NCI-H187 treated with DMSO at 0.1 percent for 48 hours (cell line): ENCODE data around the gene KANSL1.

Experiments used
- DNase-seq: peaks from one replicate; lab custom pipeline; 2025; lab: John Stamatoyannopoulos, UW

Gene KANSL1

DNA sequence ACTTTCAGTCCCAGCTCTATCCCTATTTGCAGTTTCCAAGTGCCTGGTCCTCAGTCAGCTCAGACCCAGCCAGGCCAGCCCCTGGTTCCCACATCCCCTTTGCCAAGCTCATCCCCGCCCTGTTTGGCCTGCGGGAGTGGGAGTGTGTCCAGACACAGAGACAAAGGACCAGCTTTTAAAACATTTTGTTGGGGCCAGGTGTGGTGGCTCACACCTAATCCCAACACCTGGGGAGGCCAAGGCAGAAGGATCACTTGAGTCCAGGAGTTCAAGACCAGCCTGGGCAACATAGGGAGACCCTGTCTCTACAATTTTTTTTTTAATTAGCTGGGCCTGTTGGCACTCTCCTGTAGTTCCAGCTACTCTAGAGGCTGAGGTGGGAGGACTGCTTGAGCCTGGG, 192.5 kb downstream of the KANSL1 start:
- DNase-seq, result no peak

DNA sequence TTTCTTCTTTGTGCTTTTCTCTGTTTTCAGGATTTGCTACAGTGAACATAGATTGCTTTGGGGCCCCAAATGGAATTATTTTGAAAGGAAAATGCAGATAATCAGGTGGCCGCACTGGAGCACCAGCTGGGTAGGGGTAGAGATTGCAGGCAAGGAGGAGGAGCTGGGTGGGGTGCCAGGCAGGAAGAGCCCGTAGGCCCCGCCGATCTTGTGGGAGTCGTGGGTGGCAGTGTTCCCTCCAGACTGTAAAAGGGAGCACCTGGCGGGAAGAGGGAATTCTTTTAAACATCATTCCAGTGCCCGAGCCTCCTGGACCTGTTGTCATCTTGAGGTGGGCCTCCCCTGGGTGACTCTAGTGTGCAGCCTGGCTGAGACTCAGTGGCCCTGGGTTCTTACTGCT, 192.9 kb downstream of the KANSL1 start:
- DNase-seq, result no peak

DNA sequence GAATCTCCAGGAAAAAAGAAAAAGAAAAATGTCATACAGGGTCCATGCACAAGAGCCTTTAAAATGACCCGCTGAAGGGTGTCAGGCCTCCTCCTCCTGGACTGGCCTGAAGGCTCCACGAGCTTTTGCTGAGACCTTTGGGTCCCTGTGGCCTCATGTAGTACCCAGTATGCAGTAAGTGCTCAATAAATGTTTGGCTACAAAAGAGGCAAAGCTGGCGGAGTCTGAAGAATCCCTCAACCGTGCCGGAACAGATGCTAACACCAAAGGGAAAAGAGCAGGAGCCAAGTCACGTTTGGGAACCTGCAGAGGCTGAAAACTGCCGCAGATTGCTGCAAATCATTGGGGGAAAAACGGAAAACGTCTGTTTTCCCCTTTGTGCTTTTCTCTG, 193.3 kb downstream of the KANSL1 start:
- DNase-seq, result no peak

GRCh38 chr17:45998987-45999899, 194.0 kb downstream of the KANSL1 start, which contains the start of gene STH:
STH (plus strand) TSS chr17:45999250; CDS start chr17:45999280, 30 bp downstream.
- no peak for DNase-seq

- DNase-seq, result no peak
Measured at GRCh38 chr17:45997624-45998023, 195.6 kb downstream of the KANSL1 start.

DNA sequence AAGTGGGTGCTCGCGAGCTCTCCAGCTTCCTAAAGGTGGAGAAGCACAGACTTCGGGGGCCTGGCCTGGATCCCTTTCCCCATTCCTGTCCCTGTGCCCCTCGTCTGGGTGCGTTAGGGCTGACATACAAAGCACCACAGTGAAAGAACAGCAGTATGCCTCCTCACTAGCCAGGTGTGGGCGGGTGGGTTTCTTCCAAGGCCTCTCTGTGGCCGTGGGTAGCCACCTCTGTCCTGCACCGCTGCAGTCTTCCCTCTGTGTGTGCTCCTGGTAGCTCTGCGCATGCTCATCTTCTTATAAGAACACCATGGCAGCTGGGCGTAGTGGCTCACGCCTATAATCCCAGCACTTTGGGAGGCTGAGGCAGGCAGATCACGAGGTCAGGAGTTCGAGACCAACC, 196.1 kb downstream of the KANSL1 start:
- DNase-seq, result no peak

DNA sequence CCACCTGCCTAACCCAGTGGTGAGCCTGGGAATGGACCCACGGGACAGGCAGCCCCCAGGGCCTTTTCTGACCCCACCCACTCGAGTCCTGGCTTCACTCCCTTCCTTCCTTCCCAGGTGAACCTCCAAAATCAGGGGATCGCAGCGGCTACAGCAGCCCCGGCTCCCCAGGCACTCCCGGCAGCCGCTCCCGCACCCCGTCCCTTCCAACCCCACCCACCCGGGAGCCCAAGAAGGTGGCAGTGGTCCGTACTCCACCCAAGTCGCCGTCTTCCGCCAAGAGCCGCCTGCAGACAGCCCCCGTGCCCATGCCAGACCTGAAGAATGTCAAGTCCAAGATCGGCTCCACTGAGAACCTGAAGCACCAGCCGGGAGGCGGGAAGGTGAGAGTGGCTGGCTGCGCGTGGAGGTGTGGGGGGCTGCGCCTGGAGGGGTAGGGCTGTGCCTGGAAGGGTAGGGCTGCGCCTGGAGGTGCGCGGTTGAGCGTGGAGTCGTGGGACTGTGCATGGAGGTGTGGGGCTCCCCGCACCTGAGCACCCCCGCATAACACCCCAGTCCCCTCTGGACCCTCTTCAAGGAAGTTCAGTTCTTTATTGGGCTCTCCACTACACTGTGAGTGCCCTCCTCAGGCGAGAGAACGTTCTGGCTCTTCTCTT, 196.8 kb downstream of the KANSL1 start:
- DNase-seq, result no peak

GRCh38 chr17:45995627-45996270, 197.5 kb downstream of the KANSL1 start:
- DNase-seq, result no peak

DNA sequence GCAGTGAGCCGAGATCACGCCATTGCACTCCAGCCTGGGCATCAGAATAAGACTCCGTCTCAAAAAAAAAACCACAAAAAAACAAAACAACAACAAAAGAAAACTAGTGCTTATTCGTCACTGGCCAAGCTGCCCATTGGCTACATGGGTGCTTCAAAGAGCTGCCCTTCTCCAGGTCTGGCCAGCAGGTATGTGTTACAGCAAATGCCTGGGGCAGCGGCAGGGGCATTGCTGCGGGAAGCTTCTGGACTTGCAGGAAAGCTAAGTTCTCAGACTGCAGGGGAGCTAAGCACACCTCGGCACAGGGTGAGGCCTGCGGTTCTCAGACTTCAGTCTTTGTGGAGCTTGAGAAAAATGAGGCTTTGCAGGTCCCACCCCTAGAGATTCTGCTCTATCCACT, 198.2 kb downstream of the KANSL1 start:
- no peak for DNase-seq

GRCh38 chr17:45993962-45994627, 199.1 kb downstream of the KANSL1 start:
- no peak for DNase-seq

DNA sequence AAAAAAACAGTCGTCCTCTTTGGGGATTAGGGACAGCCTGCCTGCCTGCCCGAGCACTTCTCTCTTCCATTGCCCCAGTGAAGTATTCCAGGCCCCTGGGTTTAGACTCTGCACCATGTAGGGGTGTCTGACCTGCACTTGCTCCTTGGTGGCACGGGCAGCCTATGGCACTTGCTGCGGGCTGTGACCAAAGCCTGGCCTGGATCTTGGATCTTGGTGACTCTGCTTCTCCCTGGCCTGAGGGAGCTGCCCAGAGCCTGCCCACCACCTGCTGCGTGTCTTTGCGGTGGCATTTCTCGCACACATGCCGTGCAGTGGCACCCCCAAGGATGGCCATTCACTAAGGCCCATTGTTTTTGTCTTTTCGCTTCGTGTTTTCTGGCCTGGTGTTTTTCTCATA, 200.3 kb downstream of the KANSL1 start:
- DNase-seq, result no peak

DNA sequence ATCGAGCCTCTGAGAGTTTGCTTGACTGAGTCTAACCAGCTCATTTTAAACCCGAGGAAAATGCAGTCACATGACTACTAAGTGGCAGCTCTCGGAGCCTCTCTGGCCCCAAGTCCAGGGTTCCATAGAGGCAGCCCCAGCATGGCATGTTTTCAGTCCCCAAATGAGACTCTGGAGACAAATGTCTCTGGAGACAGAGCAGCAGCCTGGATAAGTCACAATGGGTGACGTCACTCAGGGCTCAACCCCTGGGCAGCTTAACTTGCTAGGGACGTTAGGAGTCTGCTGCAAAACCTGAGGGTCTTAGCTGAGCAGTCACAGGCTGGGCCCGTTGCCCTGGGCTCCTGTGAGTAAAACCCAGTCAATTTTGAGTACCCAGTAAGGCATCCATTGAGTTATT, 201.1 kb downstream of the KANSL1 start:
- no peak for DNase-seq

GRCh38 chr17:45991341-45991740, 201.9 kb downstream of the KANSL1 start:
- DNase-seq, result no peak

- no peak for DNase-seq
Measured at GRCh38 chr17:45990886-45991285, 202.3 kb downstream of the KANSL1 start.

- no peak for DNase-seq
Measured at GRCh38 chr17:45989759-45990158, 203.5 kb downstream of the KANSL1 start.

DNA sequence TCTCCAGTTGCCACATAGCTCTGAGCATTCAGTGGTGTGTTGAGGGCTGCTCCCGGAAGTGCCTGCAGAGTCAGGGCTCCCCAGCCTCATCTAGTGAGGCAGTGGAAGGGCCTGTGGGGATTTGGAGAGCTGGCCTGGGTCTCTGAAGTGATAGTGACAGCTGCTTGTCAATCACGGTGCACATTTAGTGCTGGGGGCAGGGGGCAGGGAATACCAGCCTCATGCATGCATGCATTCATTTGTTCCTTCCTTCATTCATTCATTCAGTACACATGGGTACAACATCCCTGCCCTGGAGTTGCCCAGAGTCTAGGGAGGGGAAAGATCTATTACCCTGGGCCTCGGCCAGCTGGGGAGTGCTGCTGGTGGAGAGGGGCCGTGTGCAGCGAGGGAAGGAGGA, 205.5 kb downstream of the KANSL1 start:
- no peak for DNase-seq

DNA sequence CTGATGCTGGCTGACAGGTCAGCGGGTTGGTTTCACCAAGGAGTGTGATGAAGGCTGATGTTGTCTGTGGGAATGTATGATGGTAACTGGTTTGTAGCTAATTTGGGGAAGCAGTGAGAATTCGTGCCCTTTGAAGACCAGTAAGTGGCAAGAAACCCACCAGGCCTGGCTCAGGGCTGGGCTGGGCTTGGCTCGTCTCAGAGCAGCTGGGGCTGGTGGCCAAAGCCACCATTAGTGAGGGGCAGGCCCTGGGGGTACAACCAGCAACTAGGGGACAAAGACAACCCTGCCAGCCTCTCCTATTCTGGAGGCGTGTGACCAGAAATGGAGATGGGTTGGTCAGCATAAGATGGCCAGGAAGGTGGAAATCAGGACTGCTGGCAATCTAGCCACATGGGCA, 207.2 kb downstream of the KANSL1 start:
- DNase-seq, result no peak

- no peak for DNase-seq
Measured at GRCh38 chr17:45985447-45985846, 207.8 kb downstream of the KANSL1 start.

DNA sequence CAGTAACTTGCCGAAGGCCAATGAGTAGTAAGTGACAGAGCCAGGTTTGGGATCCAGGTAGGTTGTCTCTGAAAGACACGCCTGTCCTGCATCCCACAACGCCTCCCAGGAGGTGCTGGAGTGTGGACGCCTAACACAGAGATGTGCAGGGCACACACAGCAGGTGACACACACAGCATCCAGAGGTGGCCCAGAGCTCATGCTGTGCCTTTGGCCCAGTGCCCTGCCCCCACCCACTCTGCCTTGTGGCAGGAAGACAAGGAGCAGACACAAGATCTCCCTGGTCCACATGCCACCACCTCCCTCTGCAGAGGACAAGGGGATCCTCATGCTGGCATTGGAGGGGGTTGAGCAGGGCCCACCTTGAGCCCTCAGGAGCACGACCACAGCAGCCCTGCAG, 208.9 kb downstream of the KANSL1 start:
- DNase-seq, result no peak

GRCh38 chr17:45983614-45984310, 209.5 kb downstream of the KANSL1 start:
- DNase-seq, result no peak

DNA sequence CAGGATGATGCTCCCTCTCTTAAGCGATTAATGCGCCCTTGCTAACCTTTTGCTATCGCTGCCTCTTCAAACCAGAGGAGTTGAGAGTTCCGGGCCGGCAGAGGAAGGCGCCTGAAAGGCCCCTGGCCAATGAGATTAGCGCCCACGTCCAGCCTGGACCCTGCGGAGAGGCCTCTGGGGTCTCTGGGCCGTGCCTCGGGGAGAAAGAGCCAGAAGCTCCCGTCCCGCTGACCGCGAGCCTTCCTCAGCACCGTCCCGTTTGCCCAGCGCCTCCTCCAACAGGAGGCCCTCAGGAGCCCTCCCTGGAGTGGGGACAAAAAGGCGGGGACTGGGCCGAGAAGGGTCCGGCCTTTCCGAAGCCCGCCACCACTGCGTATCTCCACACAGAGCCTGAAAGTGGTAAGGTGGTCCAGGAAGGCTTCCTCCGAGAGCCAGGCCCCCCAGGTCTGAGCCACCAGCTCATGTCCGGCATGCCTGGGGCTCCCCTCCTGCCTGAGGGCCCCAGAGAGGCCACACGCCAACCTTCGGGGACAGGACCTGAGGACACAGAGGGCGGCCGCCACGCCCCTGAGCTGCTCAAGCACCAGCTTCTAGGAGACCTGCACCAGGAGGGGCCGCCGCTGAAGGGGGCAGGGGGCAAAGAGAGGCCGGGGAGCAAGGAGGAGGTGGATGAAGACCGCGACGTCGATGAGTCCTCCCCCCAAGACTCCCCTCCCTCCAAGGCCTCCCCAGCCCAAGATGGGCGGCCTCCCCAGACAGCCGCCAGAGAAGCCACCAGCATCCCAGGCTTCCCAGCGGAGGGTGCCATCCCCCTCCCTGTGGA, 210.2 kb downstream of the KANSL1 start:
- DNase-seq, result no peak
